ENCODE data around the gene NFE2L2.
"Not testable (repeated sequence)": the region's sequence is repeated elsewhere in the genome, so short reads cannot be mapped to it uniquely, and the experiment has no call there.

Gene NFE2L2

DNA sequence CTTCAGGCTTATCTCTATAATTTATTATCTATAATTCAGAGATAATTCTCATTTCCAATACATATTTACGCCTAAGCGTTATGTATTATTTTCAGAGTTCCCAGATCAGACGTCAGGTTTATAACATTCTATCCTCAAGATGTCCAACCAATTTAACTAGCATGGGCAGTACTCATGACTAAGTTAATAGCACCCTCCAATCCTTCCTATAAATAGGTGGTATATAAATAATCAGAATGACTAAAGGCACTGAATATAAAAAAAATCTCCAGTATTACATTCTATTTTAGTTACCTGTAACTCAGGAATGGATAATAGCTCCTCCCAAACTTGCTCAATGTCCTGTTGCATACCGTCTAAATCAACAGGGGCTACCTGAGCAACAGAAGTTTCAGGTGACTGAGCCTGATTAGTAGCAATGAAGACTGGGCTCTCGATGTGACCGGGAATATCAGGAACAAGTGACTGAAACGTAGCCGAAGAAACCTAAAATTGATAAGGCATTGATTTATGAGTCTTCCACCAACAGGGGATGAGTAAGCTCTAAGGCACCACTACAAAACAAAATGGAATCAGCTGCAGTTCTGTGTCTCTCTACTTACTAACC is 32.3 kb downstream of the NFE2L2 start:
- Histone ChIP-seq H3K27me3 (ENCODE audit: insufficient read depth, poor library complexity, severe bottlenecking) (no peaks in the 10 kb centered on the region), H3K9me3 (ENCODE audit: severe bottlenecking) (no peaks in the 10 kb centered on the region), H3K4me3 (ENCODE audit: severe bottlenecking) (no peak overlapping the region), H3K36me3 (ENCODE audit: low read depth) (peaks cover 79% of the 10 kb centered on the region), H3K4me1 (ENCODE audit: insufficient read depth, poor library complexity, severe bottlenecking) (peaks cover 3% of the 10 kb centered on the region), H3K27ac (ENCODE audit: poor library complexity, severe bottlenecking) (peak overlapping the region; percentile 6)
- DNase-seq (ENCODE audit: low spot score): no peak
- TF ChIP-seq, protein P1, sequence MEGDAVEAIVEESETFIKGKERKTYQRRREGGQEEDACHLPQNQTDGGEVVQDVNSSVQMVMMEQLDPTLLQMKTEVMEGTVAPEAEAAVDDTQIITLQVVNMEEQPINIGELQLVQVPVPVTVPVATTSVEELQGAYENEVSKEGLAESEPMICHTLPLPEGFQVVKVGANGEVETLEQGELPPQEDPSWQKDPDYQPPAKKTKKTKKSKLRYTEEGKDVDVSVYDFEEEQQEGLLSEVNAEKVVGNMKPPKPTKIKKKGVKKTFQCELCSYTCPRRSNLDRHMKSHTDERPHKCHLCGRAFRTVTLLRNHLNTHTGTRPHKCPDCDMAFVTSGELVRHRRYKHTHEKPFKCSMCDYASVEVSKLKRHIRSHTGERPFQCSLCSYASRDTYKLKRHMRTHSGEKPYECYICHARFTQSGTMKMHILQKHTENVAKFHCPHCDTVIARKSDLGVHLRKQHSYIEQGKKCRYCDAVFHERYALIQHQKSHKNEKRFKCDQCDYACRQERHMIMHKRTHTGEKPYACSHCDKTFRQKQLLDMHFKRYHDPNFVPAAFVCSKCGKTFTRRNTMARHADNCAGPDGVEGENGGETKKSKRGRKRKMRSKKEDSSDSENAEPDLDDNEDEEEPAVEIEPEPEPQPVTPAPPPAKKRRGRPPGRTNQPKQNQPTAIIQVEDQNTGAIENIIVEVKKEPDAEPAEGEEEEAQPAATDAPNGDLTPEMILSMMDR (IDR thresholded peaks at IDR 0.05; ENCODE audit: poor library complexity, severe bottlenecking): no peak
- ATAC-seq (ENCODE audit: low read depth): peak; percentile 26; the same call in 2 of the 3 replicates

DNA sequence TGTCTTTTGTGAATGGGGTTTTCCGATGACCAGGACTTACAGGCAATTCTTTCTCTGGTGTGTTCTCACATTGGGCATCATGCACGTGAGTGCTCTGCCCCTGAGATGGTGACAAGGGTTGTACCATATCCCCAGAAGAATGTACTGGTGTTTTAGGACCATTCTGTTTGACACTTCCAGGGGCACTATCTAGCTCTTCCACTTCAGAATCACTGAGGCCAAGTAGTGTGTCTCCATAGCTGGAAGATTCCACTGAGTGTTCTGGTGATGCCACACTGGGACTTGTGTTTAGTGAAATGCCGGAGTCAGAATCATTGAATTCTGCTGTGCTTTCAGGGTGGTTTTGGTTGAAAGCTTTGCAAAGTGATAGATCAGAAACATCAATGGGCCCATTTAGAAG is 33.3 kb downstream of the NFE2L2 start:
- TF ChIP-seq, protein P1 (IDR thresholded peaks at IDR 0.05; ENCODE audit: poor library complexity, severe bottlenecking): no peak
- Histone ChIP-seq H3K36me3 (ENCODE audit: low read depth) (peaks cover 69% of the 10 kb centered on the region), H3K27me3 (ENCODE audit: insufficient read depth, poor library complexity, severe bottlenecking) (no peaks in the 10 kb centered on the region), H3K9me3 (ENCODE audit: severe bottlenecking) (no peaks in the 10 kb centered on the region), H3K4me1 (ENCODE audit: insufficient read depth, poor library complexity, severe bottlenecking) (peaks cover 8% of the 10 kb centered on the region), H3K4me3 (ENCODE audit: severe bottlenecking) (no peak overlapping the region), H3K27ac (ENCODE audit: poor library complexity, severe bottlenecking) (no peak overlapping the region)
- DNase-seq (ENCODE audit: low spot score) (no peak), ATAC-seq (ENCODE audit: low read depth) (no peak)

DNA sequence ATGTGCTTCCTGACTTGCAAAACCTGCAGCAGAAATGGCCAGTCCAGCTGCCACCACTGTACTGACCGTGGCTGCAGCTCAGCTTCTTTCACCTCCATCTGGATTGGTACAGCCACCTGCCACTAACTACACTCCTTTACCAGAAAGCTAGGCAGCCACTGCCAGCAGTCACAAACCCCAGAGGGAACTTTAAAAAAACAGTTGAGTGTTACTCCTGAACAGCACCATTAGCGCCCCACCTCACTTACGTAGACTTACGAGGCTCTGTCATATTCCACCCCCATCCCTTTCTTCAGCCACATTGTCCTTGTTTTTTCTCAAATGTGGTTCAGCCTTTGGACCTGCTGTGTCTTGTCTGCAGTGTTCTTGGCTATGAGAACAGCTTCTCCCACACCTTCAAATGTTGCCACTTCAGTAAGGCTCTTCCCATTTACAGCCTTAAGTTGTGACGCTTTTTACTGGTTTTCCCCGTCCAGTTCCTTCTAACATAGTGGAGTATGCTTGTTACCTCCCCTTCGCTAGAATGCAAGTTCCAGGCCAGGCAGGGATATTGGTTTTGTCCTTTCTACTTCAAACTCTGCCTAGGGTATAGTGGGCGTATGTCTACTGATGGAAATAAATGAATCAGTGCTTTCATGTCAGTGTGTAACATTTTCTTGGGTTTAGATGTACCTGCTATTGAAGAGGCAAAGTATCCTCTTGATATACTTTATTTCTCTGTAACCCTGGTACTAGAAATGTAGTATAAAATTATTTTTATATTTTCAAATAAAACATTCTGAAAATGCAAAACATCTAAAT is 34.9 kb downstream of the NFE2L2 start:
- Histone ChIP-seq H3K36me3 (ENCODE audit: low read depth) (peaks cover 53% of the 10 kb centered on the region), H3K9me3 (ENCODE audit: severe bottlenecking) (no peaks in the 10 kb centered on the region), H3K27ac (ENCODE audit: poor library complexity, severe bottlenecking) (no peak overlapping the region), H3K4me1 (ENCODE audit: insufficient read depth, poor library complexity, severe bottlenecking) (peaks cover 8% of the 10 kb centered on the region), H3K4me3 (ENCODE audit: severe bottlenecking) (no peak overlapping the region), H3K27me3 (ENCODE audit: insufficient read depth, poor library complexity, severe bottlenecking) (no peaks in the 10 kb centered on the region)
- ATAC-seq (ENCODE audit: low read depth): peak; percentile 11
- DNase-seq (ENCODE audit: low spot score): no peak
- TF ChIP-seq, protein P1 (IDR thresholded peaks at IDR 0.05; ENCODE audit: poor library complexity, severe bottlenecking): no peak

DNA sequence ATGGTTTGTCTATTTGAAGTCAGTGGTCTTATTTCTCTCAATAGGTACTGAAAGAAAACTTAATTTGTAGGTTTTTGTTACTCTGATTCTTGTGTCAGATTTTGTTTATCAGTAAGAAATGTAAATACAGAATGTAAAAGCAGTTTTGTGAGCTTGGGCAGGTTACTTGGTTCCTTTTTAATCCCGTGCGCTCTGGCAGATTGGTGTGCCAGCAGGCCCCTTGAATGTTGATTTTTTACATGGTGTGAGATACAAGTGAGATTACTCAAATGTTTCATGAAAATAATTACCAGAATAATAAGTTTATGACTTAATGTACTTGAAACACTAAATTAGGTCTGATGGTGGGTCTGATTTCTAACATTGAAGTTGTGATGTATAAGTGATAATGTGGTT is 38.6 kb downstream of the NFE2L2 start:
- no peak for DNase-seq (ENCODE audit: low spot score)
- H3K27ac ChIP-seq (ENCODE audit: poor library complexity, severe bottlenecking): peak overlapping the region; percentile 29
- no peak overlapping the region for H3K4me3 ChIP-seq (ENCODE audit: severe bottlenecking)
- H3K4me1 ChIP-seq (ENCODE audit: insufficient read depth, poor library complexity, severe bottlenecking): peaks cover 8% of the 10 kb centered on the region
- ATAC-seq (ENCODE audit: low read depth): no peak
- H3K9me3 ChIP-seq (ENCODE audit: severe bottlenecking): no peaks in the 10 kb centered on the region
- H3K27me3 ChIP-seq (ENCODE audit: insufficient read depth, poor library complexity, severe bottlenecking): no peaks in the 10 kb centered on the region
- peaks cover 46% of the 10 kb centered on the region for H3K36me3 ChIP-seq (ENCODE audit: low read depth)
- TF ChIP-seq, protein P1 (IDR thresholded peaks at IDR 0.05; ENCODE audit: poor library complexity, severe bottlenecking): no peak

DNA sequence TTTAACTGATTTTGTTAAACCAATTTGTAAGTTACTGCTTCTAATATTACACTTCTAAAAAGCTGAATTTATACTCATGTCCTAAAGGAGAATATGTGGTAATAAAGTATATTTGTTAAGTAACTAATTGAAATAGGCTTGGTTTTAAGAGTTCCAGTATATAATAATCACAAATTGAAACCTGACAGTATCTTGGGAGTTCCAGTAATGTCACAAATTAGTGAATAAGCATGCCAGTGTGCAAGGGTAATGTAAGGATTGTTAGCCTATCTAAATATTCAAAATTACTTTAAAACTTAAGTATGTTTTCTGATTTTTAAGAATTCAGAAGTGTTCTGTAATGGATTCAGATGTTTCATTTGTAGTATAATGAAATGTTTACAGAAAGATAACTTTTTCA is 41.1 kb downstream of the NFE2L2 start:
- not testable (repeated sequence) for DNase-seq (ENCODE audit: low spot score); ATAC-seq (ENCODE audit: low read depth); H3K9me3 ChIP-seq (ENCODE audit: severe bottlenecking); H3K4me1 ChIP-seq (ENCODE audit: insufficient read depth, poor library complexity, severe bottlenecking); H3K27me3 ChIP-seq (ENCODE audit: insufficient read depth, poor library complexity, severe bottlenecking); H3K4me3 ChIP-seq (ENCODE audit: severe bottlenecking)
- Histone ChIP-seq H3K27ac (ENCODE audit: poor library complexity, severe bottlenecking) (peak overlapping the region; percentile 14), H3K36me3 (ENCODE audit: low read depth) (peaks cover 55% of the 10 kb centered on the region)
